ENCODE results near the gene UBD. TPM values are rescaled to one million over a fixed set of nuclear protein-coding genes. Genes with fewer than 3 reads are reported as not detected.

The UBD gene
- total RNA-seq, 4 donors from 2014 or later = 0.41 TPM; not detected in 3

- no peaks in the 10 kb centered on the region for H3K27me3 ChIP-seq
- no peak overlapping the region for H3K27ac ChIP-seq
- no peaks in the 10 kb centered on the region for H3K36me3 ChIP-seq
- intact Hi-C loops (cut with DNase I; ENCODE audit: low total_unique reads) = no loop called here
- DNase-seq = no peak
- no peaks in the 10 kb centered on the region for H3K9me3 ChIP-seq
- TF ChIP-seq POLR2A (IDR thresholded peaks at IDR 0.05) = no peak
- TF ChIP-seq CTCF (IDR thresholded peaks at IDR 0.05) = no peak
- H3K4me1 ChIP-seq = no peaks in the 10 kb centered on the region
- no peak overlapping the region for H3K4me3 ChIP-seq
These were observed 38.7 kb upstream of the UBD start for GRCh38 chr6:29598172-29598747.

- no peaks in the 10 kb centered on the region for H3K9me3 ChIP-seq
- no peaks in the 10 kb centered on the region for H3K4me1 ChIP-seq
- no peak for DNase-seq
- no peaks in the 10 kb centered on the region for H3K27me3 ChIP-seq
- H3K36me3 ChIP-seq = no peaks in the 10 kb centered on the region
- no peak overlapping the region for H3K27ac ChIP-seq
- TF ChIP-seq POLR2A (IDR thresholded peaks at IDR 0.05) (no peak), CTCF (IDR thresholded peaks at IDR 0.05) (no peak)
- H3K4me3 ChIP-seq = no peak overlapping the region
- intact Hi-C loops (cut with DNase I; ENCODE audit: low total_unique reads) = no loop called here
These were observed 37.7 kb upstream of the UBD start for GRCh38 chr6:29597184-29597583.

DNA sequence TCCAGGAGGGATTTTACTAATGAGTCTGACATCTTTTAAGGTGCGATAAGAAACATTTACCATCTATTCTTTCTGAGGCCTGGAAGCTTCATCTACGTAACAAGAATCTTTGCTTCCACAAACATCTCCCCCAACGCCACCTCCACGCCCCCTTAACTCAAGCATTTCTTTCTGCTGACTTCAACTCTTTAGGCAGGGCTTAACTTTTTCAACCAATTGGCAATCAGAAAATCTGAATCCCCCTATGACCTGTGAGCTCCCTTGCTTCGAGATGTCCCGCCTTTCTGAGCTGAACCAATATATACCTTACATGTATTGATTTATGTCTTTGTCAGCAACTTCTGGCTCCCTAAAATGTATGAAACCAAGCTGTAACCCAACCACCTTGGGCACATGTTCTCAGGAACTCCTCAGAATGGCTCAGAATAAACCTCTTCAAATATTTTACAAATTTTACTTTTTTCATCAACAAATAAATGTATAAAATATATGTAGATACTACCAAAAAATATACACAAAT lies 36.9 kb upstream of the UBD start:
- TF ChIP-seq CTCF (IDR thresholded peaks at IDR 0.05) = no peak
- no peak for TF ChIP-seq POLR2A (IDR thresholded peaks at IDR 0.05)
- intact Hi-C loops (cut with DNase I; ENCODE audit: low total_unique reads) = no loop called here
- DNase-seq = no peak
- H3K4me1 ChIP-seq = no peaks in the 10 kb centered on the region
- no peak overlapping the region for H3K27ac ChIP-seq
- no peaks in the 10 kb centered on the region for H3K36me3 ChIP-seq
- no peak overlapping the region for H3K4me3 ChIP-seq
- no peaks in the 10 kb centered on the region for H3K9me3 ChIP-seq
- no peaks in the 10 kb centered on the region for H3K27me3 ChIP-seq

DNA sequence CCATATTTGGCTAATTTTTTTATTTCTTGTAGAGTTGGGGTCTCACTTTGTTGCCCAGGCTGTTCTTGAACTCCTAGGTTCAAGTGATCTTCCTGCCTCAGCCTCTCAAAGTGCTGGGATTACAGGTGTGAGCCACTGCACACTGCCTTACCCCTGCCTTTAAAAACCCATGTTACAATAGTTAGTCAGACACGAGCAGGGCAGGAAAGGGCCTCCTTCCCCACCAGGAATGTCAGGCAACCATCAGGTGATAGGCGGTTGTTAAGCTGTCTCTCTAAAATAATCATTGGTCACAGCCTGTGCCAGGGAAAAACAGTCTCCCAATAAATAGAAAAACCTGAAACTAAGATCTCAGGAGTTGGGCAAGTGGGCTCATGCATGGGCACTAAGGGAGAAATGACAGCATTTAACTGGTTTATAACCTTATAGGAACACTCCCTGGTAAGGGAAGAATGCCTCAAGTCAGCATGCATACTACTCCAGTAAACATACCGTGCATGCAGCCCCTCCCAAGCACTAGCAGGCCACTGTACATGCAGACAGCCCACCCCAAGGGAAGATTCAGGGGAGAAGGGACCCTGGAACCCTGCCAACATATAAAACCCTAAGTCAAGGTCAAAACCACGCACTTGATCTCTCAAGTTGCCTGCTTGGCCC lies 33.8 kb upstream of the UBD start:
- Histone ChIP-seq H3K4me1 (no peaks in the 10 kb centered on the region), H3K27me3 (no peaks in the 10 kb centered on the region), H3K9me3 (no peaks in the 10 kb centered on the region), H3K27ac (no peak overlapping the region), H3K36me3 (no peaks in the 10 kb centered on the region), H3K4me3 (no peak overlapping the region)
- intact Hi-C loops (cut with DNase I; ENCODE audit: low total_unique reads) = no loop called here
- DNase-seq = no peak
- TF ChIP-seq POLR2A (IDR thresholded peaks at IDR 0.05) = no peak
- no peak for TF ChIP-seq CTCF (IDR thresholded peaks at IDR 0.05)

DNA sequence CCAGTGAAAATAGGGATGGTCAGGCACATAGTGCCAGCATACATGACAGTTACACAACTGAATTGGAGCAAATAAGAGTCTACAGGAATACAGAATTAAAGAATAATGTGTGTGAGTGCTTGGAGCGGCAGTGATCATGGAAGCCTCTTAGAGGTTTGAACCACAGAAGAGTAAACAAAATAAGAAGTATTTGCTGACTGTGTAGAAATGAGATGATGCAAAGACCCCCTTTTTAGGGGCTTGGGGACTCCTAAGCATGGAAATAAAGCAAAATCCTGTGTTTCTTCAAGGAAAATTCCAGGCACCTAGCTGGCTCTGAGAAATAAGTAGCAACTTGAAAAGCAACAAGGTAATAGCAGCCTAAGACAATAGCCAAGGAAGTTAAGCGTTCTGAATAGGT lies 32.1 kb upstream of the UBD start:
- no peaks in the 10 kb centered on the region for H3K27me3 ChIP-seq
- TF ChIP-seq POLR2A (IDR thresholded peaks at IDR 0.05) (no peak), CTCF (IDR thresholded peaks at IDR 0.05) (no peak)
- intact Hi-C loops (cut with DNase I; ENCODE audit: low total_unique reads) = no loop called here
- H3K4me1 ChIP-seq = no peaks in the 10 kb centered on the region
- DNase-seq = no peak
- no peaks in the 10 kb centered on the region for H3K36me3 ChIP-seq
- H3K9me3 ChIP-seq = no peaks in the 10 kb centered on the region
- H3K27ac ChIP-seq = no peak overlapping the region
- H3K4me3 ChIP-seq = no peak overlapping the region

Measured in uterus (tissue), 4 donors.